H1 (cell line): ENCODE measurements around the gene SH2D1B.

Experiments
- BACH1 ChIP-seq: IDR thresholded peaks from 2 replicates; pipeline ENCODE4 v1.6.1; 2012; ENCODE audit warnings: low read length, improper control_type of control experiment
- EGR1 ChIP-seq: IDR thresholded peaks from 2 replicates; pipeline ENCODE4 v1.6.1; 2011; ENCODE audit warnings: low read depth, low read length, borderline replicate concordance
- HDAC6 ChIP-seq: IDR thresholded peaks from one replicate; pipeline ENCODE4 v1.7.1; 2012; ENCODE audit warnings: low read depth, mild to moderate bottlenecking, inconsistent platforms, low read length, moderate library complexity
- JUND ChIP-seq: IDR thresholded peaks from 2 replicates; pipeline ENCODE4 v1.6.1; 2011; ENCODE audit warnings: mild to moderate bottlenecking, improper control_type of control experiment, low read length
- NRF1 ChIP-seq: IDR thresholded peaks from 2 replicates; pipeline ENCODE4 v1.6.1; 2011; ENCODE audit warnings: mild to moderate bottlenecking, low read depth, low read length, improper control_type of control experiment
- POLR2A ChIP-seq, 2 experiments: IDR thresholded peaks; 1 replicate in 1 of 2; 2 replicates in 1 of 2; pipeline ENCODE4 v1.6.1; 2011; ENCODE audit warnings: low read depth in 2 of 2, low read length in 2 of 2, mild to moderate bottlenecking in 2 of 2; ENCODE audit errors: control extremely low read depth in 1 of 2
- POLR2AphosphoS5 ChIP-seq: IDR thresholded peaks from 2 replicates; pipeline ENCODE4 v1.6.1; 2011; ENCODE audit warnings: low read depth, low read length
- RAD21 ChIP-seq, 2 experiments: IDR thresholded peaks in 1 of 2; conservative IDR thresholded peaks in 1 of 2; 2 replicates each; pipeline ENCODE4 v1.6.1; 2011; ENCODE audit warnings: low read depth in 2 of 2, low read length in 2 of 2, improper control_type of control experiment in 1 of 2, inconsistent platforms in 1 of 2, mild to moderate bottlenecking in 1 of 2, moderate library complexity in 1 of 2
- TBP ChIP-seq: IDR thresholded peaks from 2 replicates; pipeline ENCODE4 v1.6.1; 2011; ENCODE audit warnings: low read depth, low read length, improper control_type of control experiment
- TCF12 ChIP-seq: IDR thresholded peaks from 2 replicates; pipeline ENCODE4 v1.6.1; 2011; ENCODE audit warnings: low read depth, mild to moderate bottlenecking, low read length
- TF ChIP-seq, protein P1 (sequence below), 3 experiments: IDR thresholded peaks; 1 replicate in 2 of 3; 2 replicates in 1 of 3; pipeline versions ENCODE4 v1.5.1 to v1.6.1; 2011; ENCODE audit warnings: low read length in 3 of 3, mild to moderate bottlenecking in 3 of 3, inconsistent platforms in 2 of 3, low read depth in 1 of 3, moderate library complexity in 1 of 3; ENCODE audit not compliant: insufficient read depth in 1 of 3; ENCODE audit errors: control extremely low read depth in 1 of 3

DNA sequence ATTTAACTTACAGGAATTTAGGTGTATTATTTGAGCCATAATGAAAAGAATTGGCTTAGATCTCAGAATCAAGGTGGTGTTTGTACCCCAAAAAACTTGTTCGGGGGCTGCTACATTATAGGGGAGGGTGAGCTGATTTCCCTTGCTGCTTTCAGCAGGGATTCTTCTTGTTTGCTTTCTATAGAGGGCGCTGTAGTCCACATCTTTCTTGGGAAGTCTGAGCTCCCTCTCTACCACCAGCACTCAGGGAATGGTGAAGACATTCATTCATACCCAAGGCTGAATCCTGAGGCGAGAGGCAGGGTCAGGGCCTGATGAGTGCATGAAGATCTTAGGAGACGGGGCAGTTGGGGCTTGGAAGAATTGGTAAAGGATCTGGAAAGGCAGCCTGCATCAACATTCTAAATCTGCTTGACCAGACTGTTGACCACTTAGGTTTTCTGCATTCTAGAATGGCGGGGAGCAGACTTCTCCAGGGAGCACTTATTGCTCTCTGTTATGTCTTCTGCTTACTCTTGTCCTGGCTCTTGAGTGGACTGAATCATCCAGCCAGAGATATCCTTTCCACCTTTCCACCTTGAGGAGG, 54.2 kb downstream of the SH2D1B start:
- TF ChIP-seq, protein P1, sequence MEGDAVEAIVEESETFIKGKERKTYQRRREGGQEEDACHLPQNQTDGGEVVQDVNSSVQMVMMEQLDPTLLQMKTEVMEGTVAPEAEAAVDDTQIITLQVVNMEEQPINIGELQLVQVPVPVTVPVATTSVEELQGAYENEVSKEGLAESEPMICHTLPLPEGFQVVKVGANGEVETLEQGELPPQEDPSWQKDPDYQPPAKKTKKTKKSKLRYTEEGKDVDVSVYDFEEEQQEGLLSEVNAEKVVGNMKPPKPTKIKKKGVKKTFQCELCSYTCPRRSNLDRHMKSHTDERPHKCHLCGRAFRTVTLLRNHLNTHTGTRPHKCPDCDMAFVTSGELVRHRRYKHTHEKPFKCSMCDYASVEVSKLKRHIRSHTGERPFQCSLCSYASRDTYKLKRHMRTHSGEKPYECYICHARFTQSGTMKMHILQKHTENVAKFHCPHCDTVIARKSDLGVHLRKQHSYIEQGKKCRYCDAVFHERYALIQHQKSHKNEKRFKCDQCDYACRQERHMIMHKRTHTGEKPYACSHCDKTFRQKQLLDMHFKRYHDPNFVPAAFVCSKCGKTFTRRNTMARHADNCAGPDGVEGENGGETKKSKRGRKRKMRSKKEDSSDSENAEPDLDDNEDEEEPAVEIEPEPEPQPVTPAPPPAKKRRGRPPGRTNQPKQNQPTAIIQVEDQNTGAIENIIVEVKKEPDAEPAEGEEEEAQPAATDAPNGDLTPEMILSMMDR (IDR thresholded peaks at IDR 0.05; ENCODE audit: control extremely low read depth in 1 of 3, insufficient read depth in 1 of 3, low read depth in 1 of 3, low read length in 3 of 3): peak; percentile 14 to 81 (median 64)
- TF ChIP-seq HDAC6 (no peak), POLR2AphosphoS5 (no peak), TCF12 (no peak), JUND (no peak), POLR2A (IDR thresholded peaks at IDR 0.05; ENCODE audit: control extremely low read depth in 1 of 2, low read depth in 2 of 2, low read length in 2 of 2) (no peak), RAD21 (IDR thresholded peaks at IDR 0.05 in 1 of 2, conservative IDR thresholded peaks at IDR 0.05 in 1 of 2; ENCODE audit: low read depth in 2 of 2, low read length in 2 of 2) (peak; percentile 81 to 88), NRF1 (no peak), TBP (no peak), BACH1 (no peak), EGR1 (no peak)
